ENCODE measurements around the gene NDUFAF8. TPM values are rescaled to one million over a fixed set of nuclear protein-coding genes. Genes with fewer than 3 reads are reported as not detected.

NDUFAF8 gene
- total and polyA plus RNA-seq, 3 donors from 2014 or later: 61.1 to 63.4 (median 62.5) TPM

GRCh38 chr17:81256616-81257015, 17.5 kb downstream of the NDUFAF8 start:
- Histone ChIP-seq H3K9me3 (no peaks in the 10 kb centered on the region), H3K4me3 (no peak overlapping the region), H3K27me3 (no peaks in the 10 kb centered on the region), H3K4me1 (peaks cover 12% of the 10 kb centered on the region), H3K36me3 (ENCODE audit: low read depth, missing control alignments) (no peaks in the 10 kb centered on the region), H3K27ac (no peak overlapping the region)
- no peak for DNase-seq
- no peak for TF ChIP-seq CTCF (IDR thresholded peaks at IDR 0.05)
- no peak for TF ChIP-seq POLR2A (IDR thresholded peaks at IDR 0.05)
- WGBS, 2 donors: 83 to 90% methylated on average over 12 of the region's 12 CpGs
- intact Hi-C loops (cut with DNase I; ENCODE audit: low total_unique reads): loop anchor here (10.0 kb wide), 1 partner anchor 78 kb away; no protein-coding TSS in a partner anchor

- intact Hi-C loops (cut with DNase I; ENCODE audit: low total_unique reads): loop anchor here (10.0 kb wide), 1 partner anchor 77 kb away; no protein-coding TSS in a partner anchor
- no peak overlapping the region for H3K27ac ChIP-seq
Measured at GRCh38 chr17:81257533-81257932, 18.4 kb downstream of the NDUFAF8 start.

GRCh38 chr17:81258292-81258691, 19.2 kb downstream of the NDUFAF8 start:
- H3K36me3 ChIP-seq (ENCODE audit: low read depth, missing control alignments): no peaks in the 10 kb centered on the region
- peaks cover 12% of the 10 kb centered on the region for H3K4me1 ChIP-seq
- H3K9me3 ChIP-seq: no peaks in the 10 kb centered on the region
- 88 to 89% methylated on average over 4 to 20 of the region's 20 CpGs for WGBS, 2 donors
- H3K27ac ChIP-seq: no peak overlapping the region
- DNase-seq: no peak
- H3K27me3 ChIP-seq: no peaks in the 10 kb centered on the region
- H3K4me3 ChIP-seq: no peak overlapping the region
- TF ChIP-seq POLR2A (IDR thresholded peaks at IDR 0.05) (no peak), CTCF (IDR thresholded peaks at IDR 0.05) (no peak)
- intact Hi-C loops (cut with DNase I; ENCODE audit: low total_unique reads): loop anchor here (10.0 kb wide), 1 partner anchor 77 kb away; no protein-coding TSS in a partner anchor

More at GRCh38 chr17:81257533-81257932, 18.4 kb downstream of the NDUFAF8 start:
- DNase-seq: no peak
- no peak for TF ChIP-seq POLR2A (IDR thresholded peaks at IDR 0.05)
- H3K4me3 ChIP-seq: no peak overlapping the region
- 87 to 95% methylated on average over 4 to 19 of the region's 19 CpGs for WGBS, 2 donors
- H3K27me3 ChIP-seq: no peaks in the 10 kb centered on the region
- peaks cover 12% of the 10 kb centered on the region for H3K4me1 ChIP-seq
- H3K36me3 ChIP-seq (ENCODE audit: low read depth, missing control alignments): no peaks in the 10 kb centered on the region
- no peaks in the 10 kb centered on the region for H3K9me3 ChIP-seq

- H3K27me3 ChIP-seq: no peaks in the 10 kb centered on the region
- H3K9me3 ChIP-seq: no peaks in the 10 kb centered on the region
- H3K4me3 ChIP-seq: no peak overlapping the region
- intact Hi-C loops (cut with DNase I; ENCODE audit: low total_unique reads): loop anchor here (10.0 kb wide), 1 partner anchor 76 kb away; no protein-coding TSS in a partner anchor
- TF ChIP-seq POLR2A (IDR thresholded peaks at IDR 0.05): no peak
- no peak for TF ChIP-seq CTCF (IDR thresholded peaks at IDR 0.05)
- no peak for DNase-seq
- H3K27ac ChIP-seq: no peak overlapping the region
- H3K36me3 ChIP-seq (ENCODE audit: low read depth, missing control alignments): no peaks in the 10 kb centered on the region
- H3K4me1 ChIP-seq: peaks cover 12% of the 10 kb centered on the region
- 95 to 96% methylated on average over 13 to 23 of the region's 23 CpGs for WGBS, 2 donors
Measured at GRCh38 chr17:81259058-81259605, 20.0 kb downstream of the NDUFAF8 start.

GRCh38 chr17:81260171-81260570, 21.1 kb downstream of the NDUFAF8 start:
- peaks cover 4% of the 10 kb centered on the region for H3K4me1 ChIP-seq
- intact Hi-C loops (cut with DNase I; ENCODE audit: low total_unique reads): no loop called here
- no peak for DNase-seq
- no peaks in the 10 kb centered on the region for H3K27me3 ChIP-seq
- WGBS, 2 donors: 95 to 100% methylated on average over 5 to 17 of the region's 17 CpGs
- no peak overlapping the region for H3K27ac ChIP-seq
- TF ChIP-seq CTCF (IDR thresholded peaks at IDR 0.05): no peak
- no peak for TF ChIP-seq POLR2A (IDR thresholded peaks at IDR 0.05)
- no peaks in the 10 kb centered on the region for H3K9me3 ChIP-seq
- H3K4me3 ChIP-seq: no peak overlapping the region
- H3K36me3 ChIP-seq (ENCODE audit: low read depth, missing control alignments): no peaks in the 10 kb centered on the region
